ENCODE results near the gene IFIT1.

Gene IFIT1

DNA sequence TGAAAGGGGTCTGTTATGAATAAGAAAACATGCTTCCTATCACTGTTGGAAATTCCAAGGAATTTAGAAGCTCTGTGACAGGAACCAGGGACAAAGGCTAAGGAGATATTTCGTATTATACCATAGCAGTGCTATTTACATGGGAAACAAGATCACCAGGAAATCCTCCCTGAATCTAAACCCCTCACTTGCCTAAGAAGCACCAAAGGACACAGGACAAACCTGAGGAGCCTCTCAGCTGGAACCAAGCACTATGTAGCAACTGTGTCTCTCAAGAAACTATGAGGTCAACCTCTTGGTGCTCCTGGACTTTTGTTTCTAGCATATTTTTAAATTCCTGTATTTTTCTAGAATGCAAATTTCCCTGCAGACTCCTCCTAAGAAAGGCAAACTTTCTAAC is 35.3 kb upstream of the IFIT1 start:
- TF ChIP-seq, protein P1, sequence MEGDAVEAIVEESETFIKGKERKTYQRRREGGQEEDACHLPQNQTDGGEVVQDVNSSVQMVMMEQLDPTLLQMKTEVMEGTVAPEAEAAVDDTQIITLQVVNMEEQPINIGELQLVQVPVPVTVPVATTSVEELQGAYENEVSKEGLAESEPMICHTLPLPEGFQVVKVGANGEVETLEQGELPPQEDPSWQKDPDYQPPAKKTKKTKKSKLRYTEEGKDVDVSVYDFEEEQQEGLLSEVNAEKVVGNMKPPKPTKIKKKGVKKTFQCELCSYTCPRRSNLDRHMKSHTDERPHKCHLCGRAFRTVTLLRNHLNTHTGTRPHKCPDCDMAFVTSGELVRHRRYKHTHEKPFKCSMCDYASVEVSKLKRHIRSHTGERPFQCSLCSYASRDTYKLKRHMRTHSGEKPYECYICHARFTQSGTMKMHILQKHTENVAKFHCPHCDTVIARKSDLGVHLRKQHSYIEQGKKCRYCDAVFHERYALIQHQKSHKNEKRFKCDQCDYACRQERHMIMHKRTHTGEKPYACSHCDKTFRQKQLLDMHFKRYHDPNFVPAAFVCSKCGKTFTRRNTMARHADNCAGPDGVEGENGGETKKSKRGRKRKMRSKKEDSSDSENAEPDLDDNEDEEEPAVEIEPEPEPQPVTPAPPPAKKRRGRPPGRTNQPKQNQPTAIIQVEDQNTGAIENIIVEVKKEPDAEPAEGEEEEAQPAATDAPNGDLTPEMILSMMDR (IDR thresholded peaks at IDR 0.05; ENCODE audit: extremely low read depth, missing control alignments) = no peak
- DNase-seq (ENCODE audit: low spot score) = no peak

DNA sequence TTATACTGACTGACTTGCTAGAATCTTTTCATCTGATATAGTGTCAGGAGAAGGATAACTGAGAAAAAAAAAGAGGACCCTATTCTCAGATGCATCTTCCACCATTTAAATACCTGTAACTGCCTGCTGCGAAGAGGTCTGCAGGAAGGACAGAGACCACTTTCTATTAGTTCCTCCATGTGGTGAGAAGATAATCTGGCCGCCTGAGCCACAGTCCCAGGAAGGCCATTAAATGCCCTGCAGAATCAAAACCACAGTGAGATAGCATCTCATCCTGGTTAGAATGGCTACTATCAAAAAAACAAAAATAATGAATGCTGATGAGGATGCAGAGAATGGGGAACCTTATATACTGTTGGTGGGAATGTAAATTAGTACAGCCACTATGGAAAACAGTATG is 34.4 kb upstream of the IFIT1 start:
- TF ChIP-seq, protein P1 (IDR thresholded peaks at IDR 0.05; ENCODE audit: extremely low read depth, missing control alignments) = no peak
- DNase-seq (ENCODE audit: low spot score) = no peak

DNA sequence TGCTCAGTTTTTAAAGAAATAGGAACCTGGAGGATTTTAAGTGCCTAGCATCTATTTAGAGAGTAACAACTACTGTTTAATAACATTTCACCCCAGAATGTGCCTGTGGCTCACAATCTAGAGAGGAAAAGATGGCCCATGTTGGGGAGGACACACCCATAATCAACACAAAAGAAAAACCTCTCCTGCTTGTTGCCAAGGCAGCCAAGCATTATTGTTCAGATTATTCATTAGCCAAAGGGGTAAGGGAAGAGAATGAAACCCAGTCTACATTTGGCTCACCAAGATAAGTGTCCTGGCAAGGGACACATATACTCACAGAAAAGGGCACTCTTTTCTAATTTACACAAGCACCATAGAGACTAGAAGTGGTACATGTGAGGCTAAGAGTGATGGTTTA is 32.3 kb upstream of the IFIT1 start:
- TF ChIP-seq, protein P1 (IDR thresholded peaks at IDR 0.05; ENCODE audit: extremely low read depth, missing control alignments) = no peak
- DNase-seq (ENCODE audit: low spot score) = no peak

DNA sequence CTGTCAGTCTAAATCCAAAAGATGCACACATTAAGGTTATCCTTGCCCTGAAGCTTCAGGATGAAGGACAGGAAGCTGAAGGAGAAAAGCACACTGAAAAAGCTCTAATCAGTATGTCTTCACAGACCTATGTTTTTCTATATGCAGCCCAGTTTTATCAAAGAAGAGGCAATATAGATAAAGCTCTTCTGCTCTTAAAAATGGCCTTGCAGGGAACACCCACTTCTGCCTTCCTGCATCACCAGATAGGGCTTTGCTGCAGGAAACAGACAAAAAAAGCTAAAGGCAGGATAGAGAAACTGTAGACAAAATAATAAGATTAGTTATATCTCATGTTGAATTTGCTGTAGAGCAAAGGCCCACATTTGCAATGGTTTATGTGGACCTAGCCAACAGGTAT is 29.5 kb upstream of the IFIT1 start:
- DNase-seq (ENCODE audit: low spot score) = no peak
- TF ChIP-seq, protein P1 (IDR thresholded peaks at IDR 0.05; ENCODE audit: extremely low read depth, missing control alignments) = no peak

DNA sequence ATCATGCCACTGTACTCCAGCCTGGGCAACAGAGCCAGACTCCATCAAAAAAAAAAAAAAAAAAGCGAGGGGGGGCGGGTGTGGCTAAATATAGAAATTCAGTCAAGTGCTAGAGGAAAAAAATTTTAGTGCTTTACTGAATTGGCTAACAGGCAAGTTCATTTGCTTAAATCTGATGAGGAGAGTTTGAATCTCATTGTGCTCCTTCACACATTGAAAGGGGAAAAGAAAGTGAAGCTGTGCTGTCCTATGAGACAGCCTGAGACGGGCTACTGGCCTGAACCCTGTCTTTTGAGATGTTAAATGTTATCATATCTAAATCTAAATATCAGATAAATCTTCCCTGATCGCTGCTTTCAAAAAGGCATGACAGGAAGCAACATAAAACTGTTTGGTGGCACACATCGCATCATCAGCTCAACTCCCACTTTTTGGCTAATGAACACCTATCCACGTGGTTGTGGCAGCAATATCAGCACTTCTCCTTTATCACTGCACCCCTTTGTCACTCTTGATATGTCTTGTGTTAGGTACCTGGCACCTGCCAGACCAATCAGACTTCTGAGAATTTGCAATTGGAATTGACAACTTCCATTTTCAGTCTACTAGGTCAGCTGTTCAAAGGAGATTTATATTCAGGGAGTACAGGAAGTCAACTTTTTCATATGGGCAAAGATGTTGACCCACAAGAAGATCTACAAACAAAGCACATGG is 28.5 kb upstream of the IFIT1 start:
- TF ChIP-seq, protein P1 (IDR thresholded peaks at IDR 0.05; ENCODE audit: extremely low read depth, missing control alignments) = no peak
- no peak for DNase-seq (ENCODE audit: low spot score)

DNA sequence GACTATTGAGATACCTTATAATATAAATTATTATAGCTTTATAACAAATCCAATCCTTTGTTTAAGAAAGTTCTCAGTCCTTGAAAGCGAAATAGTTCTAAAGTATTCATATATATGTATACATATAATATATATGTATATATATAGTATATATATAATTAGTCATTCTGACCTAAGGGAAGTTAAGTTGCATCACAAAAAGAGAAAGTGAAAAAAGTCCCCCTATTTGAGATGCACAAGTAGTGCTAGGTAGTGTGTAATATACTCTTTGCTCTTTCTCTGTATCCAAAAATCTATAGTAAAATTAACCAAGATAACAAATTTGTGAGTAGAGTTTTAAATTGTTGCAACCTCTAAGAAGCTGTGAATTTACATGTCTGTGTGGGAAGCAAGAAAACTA is 27.9 kb upstream of the IFIT1 start:
- TF ChIP-seq, protein P1 (IDR thresholded peaks at IDR 0.05; ENCODE audit: extremely low read depth, missing control alignments) = no peak

DNA sequence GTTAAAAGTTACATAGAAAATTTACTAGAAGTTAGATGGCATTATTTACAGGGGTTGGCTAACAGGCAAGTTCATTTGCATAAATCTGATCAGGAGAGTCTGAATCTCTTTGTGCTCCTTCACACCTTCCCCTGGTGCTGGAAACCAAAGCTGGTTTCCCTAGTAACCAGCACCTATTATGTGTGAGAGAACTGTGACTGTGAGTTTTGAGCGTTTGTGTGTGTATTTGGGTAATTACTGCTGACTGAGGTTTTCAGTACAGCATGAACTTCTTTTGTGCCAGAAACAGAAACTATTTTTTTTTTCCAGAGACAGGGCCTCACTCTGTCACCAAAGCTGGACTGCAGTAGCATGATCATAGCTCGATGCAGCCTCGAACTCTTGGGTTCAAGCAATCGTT is 24.9 kb upstream of the IFIT1 start:
- peak; percentile 68 for DNase-seq (ENCODE audit: low spot score)
- TF ChIP-seq, protein P1 (IDR thresholded peaks at IDR 0.05; ENCODE audit: extremely low read depth, missing control alignments) = no peak

More for the DNA sequence above, 27.9 kb upstream of the IFIT1 start:
- DNase-seq (ENCODE audit: low spot score) = no peak
